Small intestine (tissue), 4 donors: ENCODE measurements around the gene SEC61A2. TPM values are rescaled to one million over a fixed set of nuclear protein-coding genes. Genes with fewer than 3 reads are reported as not detected.

Experiments used
- polyA plus RNA-seq, 4 donors: library from polyadenylated mRNA; stranded (reverse) in 3 of 4; unstranded in 1 of 4; fragments of 200-250 nt in 3 of 4; fragments of 120-200 nt in 1 of 4; gene quantifications; one replicate each; pipeline versions ENCODE4 v1.2.1 to v1.2.3, GENCODE V29; 2013
- donor health status: healthy with polysubstance abuse.
- donor health status: Bipolar disorder and iron deficiency.
- donor health status: healthy.

SEC61A2 gene
- polyA plus RNA-seq, 4 donors = 1.4 to 7.4 (median 2.8) TPM

Other genes starting within 250 kb of the SEC61A2 start
- 10 to 100 TPM; 11.3 to 44.6 (median 29.7) TPM for gene UPF2, start 86.9 kb upstream of the SEC61A2 start, polyA plus RNA-seq
- gene DHTKD1, start 60.7 kb upstream of the SEC61A2 start, polyA plus RNA-seq = 10 to 100 TPM in 1 of 4 donors, 1 to 10 TPM in 3; 5.9 to 12.1 (median 9.5) TPM
- gene NUDT5, start 66.2 kb downstream of the SEC61A2 start, polyA plus RNA-seq = 10 to 100 TPM; 35.9 to 59.5 (median 44.1) TPM
- gene CDC123, start 66.5 kb downstream of the SEC61A2 start, polyA plus RNA-seq = 10 to 100 TPM; 40.0 to 66.2 (median 48.1) TPM
- gene CAMK1D, start 219.9 kb downstream of the SEC61A2 start, polyA plus RNA-seq = 1 to 10 TPM in 3 of 4 donors, under 1 TPM in 1; 0.45 to 9.7 (median 3.8) TPM